Neutrophil (primary cell): Measurements from ENCODE around the gene NEUROG2.

ENCODE experiments used
- H3K27ac ChIP-seq: fragments of 200-600 bp; sonication (generic); 2 replicates; pipeline ENCODE4 v1.5.1; 2016; ENCODE audit warnings: mild to moderate bottlenecking, moderate library complexity
- H3K27me3 ChIP-seq: fragments of 200-600 bp; sonication (generic); 2 replicates; pipeline ENCODE4 v1.6.0; 2016; ENCODE audit warnings: mild to moderate bottlenecking
- H3K36me3 ChIP-seq: fragments of 200-600 bp; sonication (generic); 2 replicates; pipeline ENCODE4 v1.5.1; 2017
- H3K4me1 ChIP-seq, 2 experiments: fragments of 200-600 bp in 1 of 2; sonication (generic) in 1 of 2; 1 replicate in 1 of 2; 2 replicates in 1 of 2; pipeline versions ENCODE4 v1.5.1 to v1.6.1; 2013 to 2016; ENCODE audit warnings: low read depth in 1 of 2, low read length in 1 of 2, mild to moderate bottlenecking in 1 of 2, moderate library complexity in 1 of 2; ENCODE audit not compliant: control insufficient read depth in 1 of 2, insufficient read depth in 1 of 2
- H3K4me3 ChIP-seq, 2 experiments: fragments of 200-600 bp in 1 of 2; sonication (generic) in 1 of 2; 1 replicate in 1 of 2; 2 replicates in 1 of 2; pipeline ENCODE4 v1.5.1; 2013 to 2016; ENCODE audit warnings: low read depth in 1 of 2, low read length in 1 of 2, mild to moderate bottlenecking in 1 of 2, moderate library complexity in 1 of 2
- H3K9me3 ChIP-seq: fragments of 200-600 bp; sonication (generic); 2 replicates; pipeline ENCODE4 v1.5.1; 2016
- TF ChIP-seq, protein P1 (sequence below): fragments of 200-600 bp; sonication (generic); IDR thresholded peaks from 2 replicates; pipeline ENCODE4 v1.5.1; 2016; ENCODE audit warnings: antibody characterized with exemption

The NEUROG2 gene

DNA sequence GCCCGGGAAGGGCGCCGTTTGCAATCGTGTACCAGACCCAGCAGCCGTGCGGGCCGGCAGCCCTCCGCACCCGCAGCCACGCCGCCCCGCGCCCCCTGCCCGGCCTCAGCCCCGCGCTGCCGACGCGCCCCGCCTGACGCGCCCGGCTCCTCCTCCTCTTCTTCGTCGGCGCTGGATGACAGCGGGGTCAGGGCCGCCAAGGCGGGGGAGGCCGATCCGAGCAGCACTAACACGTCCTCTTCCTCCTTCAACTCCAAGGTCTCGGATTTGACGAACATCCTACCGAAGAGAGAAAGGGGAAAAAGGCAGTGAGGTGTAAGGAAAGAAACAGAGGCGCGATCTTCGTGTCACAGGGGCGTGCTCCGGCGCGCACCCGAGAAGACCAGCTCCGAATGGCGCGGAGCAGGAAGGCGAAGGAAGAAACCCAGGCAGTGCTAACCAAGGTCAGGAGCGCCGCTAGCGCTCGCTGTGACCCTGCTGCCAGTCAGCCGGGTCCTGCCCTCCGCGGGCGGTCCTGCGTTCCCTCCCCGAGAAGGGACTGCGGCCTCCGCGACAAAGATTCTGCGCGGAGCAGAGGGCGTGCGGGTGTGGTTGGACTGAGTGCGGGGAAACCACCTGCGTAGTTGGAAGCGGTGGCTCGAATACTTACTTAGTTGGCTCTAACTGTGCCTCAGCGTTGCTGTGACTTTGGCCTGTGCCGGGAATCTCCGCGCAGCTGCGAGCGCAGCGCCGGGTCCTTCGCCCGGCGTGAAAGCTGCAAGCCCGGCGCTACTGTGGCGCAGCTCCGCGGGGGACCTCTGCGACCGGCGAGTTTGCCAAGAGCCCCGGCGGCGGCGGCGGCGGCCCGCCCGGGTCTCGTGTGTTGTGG is 548 bp downstream of the NEUROG2 start:
- Histone ChIP-seq H3K4me1 (peaks cover 44 to 60% of the 10 kb centered on the region in 2 experiments), H3K27me3 (peaks cover 100% of the 10 kb centered on the region), H3K4me3 (peak overlapping the region; percentile 50 to 62), H3K9me3 (no peaks in the 10 kb centered on the region), H3K36me3 (no peaks in the 10 kb centered on the region), H3K27ac (no peak overlapping the region)
- TF ChIP-seq, protein P1, sequence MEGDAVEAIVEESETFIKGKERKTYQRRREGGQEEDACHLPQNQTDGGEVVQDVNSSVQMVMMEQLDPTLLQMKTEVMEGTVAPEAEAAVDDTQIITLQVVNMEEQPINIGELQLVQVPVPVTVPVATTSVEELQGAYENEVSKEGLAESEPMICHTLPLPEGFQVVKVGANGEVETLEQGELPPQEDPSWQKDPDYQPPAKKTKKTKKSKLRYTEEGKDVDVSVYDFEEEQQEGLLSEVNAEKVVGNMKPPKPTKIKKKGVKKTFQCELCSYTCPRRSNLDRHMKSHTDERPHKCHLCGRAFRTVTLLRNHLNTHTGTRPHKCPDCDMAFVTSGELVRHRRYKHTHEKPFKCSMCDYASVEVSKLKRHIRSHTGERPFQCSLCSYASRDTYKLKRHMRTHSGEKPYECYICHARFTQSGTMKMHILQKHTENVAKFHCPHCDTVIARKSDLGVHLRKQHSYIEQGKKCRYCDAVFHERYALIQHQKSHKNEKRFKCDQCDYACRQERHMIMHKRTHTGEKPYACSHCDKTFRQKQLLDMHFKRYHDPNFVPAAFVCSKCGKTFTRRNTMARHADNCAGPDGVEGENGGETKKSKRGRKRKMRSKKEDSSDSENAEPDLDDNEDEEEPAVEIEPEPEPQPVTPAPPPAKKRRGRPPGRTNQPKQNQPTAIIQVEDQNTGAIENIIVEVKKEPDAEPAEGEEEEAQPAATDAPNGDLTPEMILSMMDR: no peak

DNA sequence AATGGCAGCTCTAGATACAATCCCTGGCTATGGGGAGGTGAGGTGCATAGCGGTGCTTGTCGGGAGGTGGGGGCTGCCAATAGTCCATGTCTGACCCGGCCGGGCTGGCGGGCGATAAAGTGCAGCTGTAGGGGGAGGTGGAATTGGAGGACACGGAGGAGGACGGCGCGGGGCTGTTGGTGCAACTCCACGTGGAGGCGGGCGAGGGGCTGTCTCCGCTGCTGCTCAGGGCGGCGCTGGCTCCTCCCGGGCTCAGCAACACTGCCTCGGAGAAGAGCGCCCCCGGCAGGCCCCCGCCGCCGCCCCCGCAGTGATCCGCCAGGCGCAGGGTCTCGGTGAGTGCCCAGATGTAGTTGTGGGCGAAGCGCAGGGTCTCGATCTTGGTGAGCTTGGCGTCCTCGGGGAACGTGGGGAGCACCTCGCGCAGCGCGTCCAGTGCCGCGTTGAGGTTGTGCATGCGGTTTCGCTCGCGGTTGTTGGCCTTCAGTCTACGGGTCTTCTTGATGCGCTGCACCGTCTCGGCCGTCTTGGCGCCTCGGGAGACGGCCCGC is 1.3 kb downstream of the NEUROG2 start:
- TF ChIP-seq, protein P1: no peak
- Histone ChIP-seq H3K4me1 (peaks cover 37 to 60% of the 10 kb centered on the region in 2 experiments), H3K4me3 (peak overlapping the region; percentile 50 to 62), H3K27ac (no peak overlapping the region), H3K27me3 (peaks cover 100% of the 10 kb centered on the region), H3K9me3 (no peaks in the 10 kb centered on the region), H3K36me3 (no peaks in the 10 kb centered on the region)

DNA sequence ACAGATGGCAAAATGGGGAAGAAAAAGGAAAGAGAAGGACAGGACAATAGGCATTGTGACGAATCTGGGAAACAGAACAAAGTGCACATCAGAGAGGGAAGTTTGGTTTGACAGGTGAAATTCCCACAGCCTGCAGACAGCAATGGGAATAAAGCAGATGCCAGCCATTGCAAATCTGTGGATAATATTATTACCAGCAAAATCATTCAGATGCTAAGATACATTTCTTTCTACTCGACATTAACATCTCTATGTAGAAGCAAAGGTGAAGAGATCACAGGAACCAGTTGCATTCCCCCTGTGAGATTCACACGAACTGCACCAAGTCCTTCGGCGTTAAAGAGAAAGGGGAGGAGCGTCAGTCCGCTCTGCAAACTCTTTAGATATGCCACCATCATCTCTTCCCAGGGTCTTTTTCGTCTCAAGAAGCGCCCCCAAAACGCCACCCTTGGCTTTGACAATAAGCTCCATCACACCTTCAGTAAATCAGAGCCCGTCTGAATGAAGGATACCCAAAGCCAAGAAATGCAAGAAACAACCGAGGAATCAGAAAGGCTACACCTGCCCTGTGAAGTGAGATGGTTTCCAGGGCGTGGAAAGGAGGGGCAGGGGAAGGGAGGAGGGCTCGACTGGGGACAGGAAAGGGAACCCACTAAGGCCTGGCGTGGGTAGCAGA is 1.9 kb downstream of the NEUROG2 start:
- H3K9me3 ChIP-seq: no peaks in the 10 kb centered on the region
- H3K27ac ChIP-seq: no peak overlapping the region
- peak overlapping the region in 1 of 2 experiments; percentile 62 for H3K4me3 ChIP-seq
- H3K27me3 ChIP-seq: peaks cover 100% of the 10 kb centered on the region
- TF ChIP-seq, protein P1: no peak
- H3K4me1 ChIP-seq: peaks cover 36 to 64% of the 10 kb centered on the region in 2 experiments
- no peaks in the 10 kb centered on the region for H3K36me3 ChIP-seq

DNA sequence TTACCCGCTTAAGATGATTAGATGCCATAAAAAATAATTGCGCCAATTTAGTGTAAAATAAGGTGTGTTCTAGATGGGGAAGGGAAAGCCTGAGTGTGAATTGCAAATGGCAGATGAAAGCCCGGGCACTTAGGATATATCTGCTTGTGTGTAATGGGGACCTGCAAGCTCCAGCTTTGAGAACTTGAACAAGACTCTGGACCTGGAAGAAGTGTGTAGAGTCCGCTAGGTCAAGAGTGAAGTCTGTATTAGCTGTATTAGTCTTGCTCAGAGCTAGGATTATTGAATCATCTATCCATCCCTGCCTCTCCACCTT is 4.2 kb downstream of the NEUROG2 start:
- peaks cover 33 to 53% of the 10 kb centered on the region in 2 experiments for H3K4me1 ChIP-seq
- TF ChIP-seq, protein P1: no peak
- no peak overlapping the region for H3K4me3 ChIP-seq
- no peaks in the 10 kb centered on the region for H3K9me3 ChIP-seq
- H3K27ac ChIP-seq: no peak overlapping the region
- no peaks in the 10 kb centered on the region for H3K36me3 ChIP-seq
- H3K27me3 ChIP-seq: peaks cover 100% of the 10 kb centered on the region

DNA sequence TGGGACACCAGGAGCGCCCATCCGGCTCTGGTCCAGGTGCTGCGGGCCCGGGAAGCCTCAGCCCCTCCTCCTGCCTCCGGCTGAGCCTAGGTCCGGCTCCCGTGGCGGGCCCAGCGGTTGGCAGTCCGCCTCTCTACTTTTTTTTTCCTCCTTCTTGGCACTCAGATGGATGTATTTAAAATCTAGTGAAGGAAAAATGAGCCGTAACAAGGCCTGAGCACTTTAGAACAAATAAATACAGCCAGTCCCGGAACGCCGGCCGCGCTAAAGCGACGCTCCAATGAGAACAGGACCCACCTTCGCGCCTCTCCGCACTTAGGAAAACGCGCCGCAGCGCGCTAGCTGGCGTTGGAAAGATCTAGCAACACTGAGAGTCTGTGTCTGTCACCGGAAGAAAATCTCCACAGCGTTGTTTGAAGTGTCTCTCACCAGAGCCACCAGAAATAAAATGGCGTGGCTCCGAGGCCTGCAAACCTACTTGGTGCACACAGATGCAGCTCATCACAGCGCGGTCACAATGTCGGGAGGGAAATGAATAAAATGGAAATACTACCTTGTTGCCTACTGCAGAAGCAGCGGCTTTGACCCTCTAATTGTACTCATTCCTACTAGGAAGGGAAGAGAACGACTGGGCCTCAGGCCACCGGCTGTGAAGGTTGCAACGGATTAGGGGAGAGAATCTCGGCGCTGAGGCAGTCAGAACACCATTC is 4.7 kb downstream of the NEUROG2 start:
- TF ChIP-seq, protein P1: no peak
- peaks cover 100% of the 10 kb centered on the region for H3K27me3 ChIP-seq
- no peaks in the 10 kb centered on the region for H3K36me3 ChIP-seq
- H3K27ac ChIP-seq: no peak overlapping the region
- H3K4me1 ChIP-seq: peaks cover 30 to 48% of the 10 kb centered on the region in 2 experiments
- H3K9me3 ChIP-seq: no peaks in the 10 kb centered on the region
- no peak overlapping the region for H3K4me3 ChIP-seq
